Kidney capillary endothelial cell (primary cell): ENCODE measurements around the gene MGLL.

Source experiments
- DNase-seq: peaks from one replicate; pipeline ENCODE4 v3.0.0-alpha.2; 2018; ENCODE audit warnings: low spot score

MGLL gene

DNA sequence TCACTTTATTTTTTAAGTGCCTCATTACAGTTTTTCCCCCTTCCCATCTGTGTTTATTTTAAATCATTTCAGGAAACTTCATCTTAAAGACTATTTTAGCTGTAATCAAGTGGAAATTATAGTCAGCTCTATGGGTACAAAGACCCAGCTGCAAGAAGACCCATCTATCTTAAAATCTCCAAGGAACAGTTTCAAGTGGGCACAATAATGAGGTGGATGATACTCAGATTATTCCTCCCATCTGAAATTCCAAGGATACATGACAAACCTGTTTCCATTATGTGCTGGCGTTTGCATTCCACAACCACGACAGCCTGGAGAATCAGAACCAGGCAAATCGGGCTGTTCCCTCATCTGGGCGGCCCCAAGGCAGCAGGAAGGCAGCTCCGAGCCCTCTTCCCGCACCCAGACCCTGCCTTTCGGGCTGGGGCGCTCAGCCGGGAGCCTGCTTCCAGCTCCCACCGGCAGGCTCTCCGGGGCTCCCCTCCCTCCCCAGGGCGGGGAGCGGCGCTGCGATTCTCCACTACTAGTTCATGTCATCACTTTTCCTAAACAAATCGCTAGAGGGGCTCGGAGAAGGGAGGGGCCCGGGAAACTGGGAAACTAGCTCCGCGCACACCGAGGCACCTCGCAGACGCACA, at the start of gene MGLL:
TSS of gene MGLL (minus strand) at position 475 of the 641 bp plus-strand sequence. CDS start at position 278, 197 bp downstream.
- no peak for DNase-seq

DNA sequence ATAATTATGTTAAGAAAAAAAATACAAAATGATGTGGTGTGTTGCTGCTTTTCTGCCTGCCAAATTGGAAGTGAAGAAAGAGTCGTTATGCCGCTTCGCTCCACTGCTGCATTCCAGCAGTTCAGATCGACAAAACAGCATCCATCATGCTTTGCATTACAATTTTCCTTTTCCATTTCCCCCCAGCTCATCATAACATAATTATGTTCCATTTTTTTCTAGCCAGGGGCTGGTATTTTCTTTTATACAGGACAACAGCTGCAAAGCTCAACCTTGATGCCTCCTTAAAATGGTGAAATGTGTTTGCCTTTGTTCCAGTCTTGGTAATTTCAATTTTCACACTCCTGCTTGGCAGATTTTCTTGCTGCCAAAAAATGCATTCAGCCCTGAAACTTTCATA, 47.8 kb upstream of the MGLL start:
- DNase-seq = no peak

DNA sequence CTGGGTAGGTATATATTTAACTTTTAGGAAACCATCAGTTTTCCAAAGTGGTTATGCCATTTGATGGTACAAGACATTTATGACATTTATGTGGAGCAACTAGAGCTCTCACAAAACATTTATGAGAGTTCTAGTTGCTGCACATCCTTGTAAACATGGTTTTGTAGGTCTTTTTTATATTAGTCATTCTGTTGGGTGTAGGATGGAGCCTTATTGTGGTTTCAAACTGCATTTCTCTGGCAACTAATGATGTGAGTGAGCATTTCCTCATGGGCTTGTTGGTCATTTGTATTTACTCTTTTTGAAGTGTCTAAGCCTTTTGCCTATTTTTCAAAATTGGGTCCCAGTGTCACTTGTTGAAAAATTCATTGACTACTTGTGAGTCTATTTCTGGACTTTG, 45.7 kb upstream of the MGLL start:
- no peak for DNase-seq

DNA sequence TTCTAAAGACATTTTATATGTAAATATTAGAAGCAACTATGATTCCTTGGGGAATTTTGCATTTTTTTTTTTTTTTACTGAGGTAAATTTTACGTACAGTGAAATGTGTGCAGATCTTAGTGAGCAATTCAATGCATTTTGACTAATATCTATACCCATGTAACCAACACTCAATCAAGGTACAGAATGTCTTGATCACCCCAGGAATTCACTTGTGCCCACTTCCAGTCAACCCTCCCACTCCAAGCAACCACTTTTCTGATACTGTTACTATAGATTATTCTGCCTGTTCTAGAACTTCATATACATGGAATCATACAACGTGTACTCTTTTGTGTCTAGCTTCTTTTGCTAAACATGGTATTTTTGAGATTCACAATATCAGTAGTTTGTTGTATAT, 45.1 kb upstream of the MGLL start:
- DNase-seq = no peak

DNA sequence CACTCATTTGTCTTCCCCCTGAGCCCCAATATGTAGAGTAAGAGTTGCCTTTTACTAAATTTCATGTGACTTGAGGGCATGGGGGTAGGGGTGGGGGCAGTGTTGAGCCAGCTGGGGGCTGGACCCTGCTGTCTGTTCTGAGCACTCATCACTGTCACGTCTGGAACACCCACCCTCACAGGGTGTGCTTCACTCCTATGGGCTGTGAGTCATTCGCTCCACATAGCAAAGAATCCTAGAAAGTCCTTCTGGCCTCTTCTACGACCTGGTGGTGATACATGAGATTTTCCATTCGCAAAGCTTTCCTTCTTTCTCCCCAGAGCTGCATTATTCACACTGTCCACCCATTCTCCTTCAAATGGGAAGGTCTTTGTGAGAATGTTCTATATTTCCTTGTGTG, 43.6 kb upstream of the MGLL start:
- DNase-seq = no peak

DNA sequence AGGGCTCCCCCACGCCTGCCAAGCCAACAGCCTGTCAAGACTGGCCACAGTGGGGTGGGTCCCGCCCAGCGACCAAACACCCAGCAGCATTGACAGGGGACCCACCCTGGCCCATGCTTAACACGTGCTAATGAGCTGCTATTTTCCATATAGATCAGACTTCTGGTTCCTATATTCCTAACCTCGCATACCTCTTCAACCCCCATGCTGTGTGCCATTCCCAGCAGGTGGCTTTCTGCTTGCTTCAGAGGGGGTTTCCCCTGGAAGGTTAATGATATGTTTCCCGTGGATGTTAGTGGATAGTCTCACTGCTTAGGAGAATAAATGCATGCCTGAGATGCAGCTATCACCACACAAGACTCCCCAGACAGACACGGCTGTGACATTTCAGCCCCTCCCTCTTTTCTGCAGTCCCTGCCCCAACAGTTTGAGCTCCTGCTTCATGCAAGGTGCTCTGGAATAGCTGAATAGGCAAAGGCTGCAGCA, 37.9 kb upstream of the MGLL start:
- no peak for DNase-seq

DNA sequence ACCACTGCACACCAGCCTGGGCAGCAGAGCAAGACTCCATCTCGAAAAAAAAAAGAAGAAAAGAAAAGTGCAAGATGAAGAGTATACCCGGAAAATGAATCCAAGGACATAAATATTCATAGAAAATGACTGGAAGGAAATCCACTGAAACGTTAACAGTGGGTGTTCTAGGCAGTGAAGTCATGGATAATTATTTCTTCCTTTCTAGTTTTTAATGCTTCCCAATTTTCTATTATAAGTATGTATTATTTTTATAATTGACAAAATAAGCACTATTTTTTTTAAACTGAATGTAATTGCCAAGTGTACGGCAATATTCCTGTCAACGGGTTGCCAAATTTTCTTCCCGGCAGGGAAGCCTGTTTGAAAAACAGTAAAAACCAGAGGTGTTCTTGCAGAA, 37.4 kb upstream of the MGLL start:
- no peak for DNase-seq

DNA sequence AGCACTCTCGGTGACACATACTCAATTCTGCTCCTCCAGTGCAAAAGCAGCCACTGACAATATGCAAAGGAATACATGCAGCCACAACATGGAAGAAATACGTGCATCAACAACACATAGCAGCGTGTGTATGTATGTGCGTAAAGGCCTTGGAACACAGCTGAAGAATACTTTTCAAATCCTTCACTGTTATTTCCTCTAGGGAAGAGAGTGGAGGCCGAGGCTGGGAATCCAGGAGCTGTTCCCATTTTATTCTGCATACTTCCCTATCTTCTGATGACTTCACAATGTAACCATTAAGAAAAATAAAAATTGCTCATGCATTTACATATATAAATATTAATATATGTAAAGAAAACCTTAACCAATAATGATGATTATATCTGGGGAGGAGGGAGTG, 36.6 kb upstream of the MGLL start:
- DNase-seq = no peak

DNA sequence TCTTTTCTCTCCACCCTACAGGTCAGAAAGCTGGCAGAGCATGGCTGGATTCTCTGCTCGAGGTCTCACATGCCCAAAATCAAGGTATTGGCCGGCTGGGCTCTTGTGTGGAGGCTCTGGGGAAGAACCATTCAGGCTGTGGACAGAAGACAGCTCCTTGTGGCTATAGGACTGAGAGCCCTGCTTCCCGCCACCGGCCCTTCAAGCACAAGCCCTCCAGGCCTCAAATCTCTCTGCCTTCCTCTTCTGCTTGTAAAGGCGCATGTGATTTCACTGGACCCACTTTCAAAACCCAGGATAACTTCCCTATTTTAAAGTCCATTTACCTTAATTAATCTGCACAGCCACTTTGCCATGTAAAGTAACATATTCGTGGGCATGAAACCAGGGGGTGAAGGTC, 36.2 kb upstream of the MGLL start:
- DNase-seq = no peak

DNA sequence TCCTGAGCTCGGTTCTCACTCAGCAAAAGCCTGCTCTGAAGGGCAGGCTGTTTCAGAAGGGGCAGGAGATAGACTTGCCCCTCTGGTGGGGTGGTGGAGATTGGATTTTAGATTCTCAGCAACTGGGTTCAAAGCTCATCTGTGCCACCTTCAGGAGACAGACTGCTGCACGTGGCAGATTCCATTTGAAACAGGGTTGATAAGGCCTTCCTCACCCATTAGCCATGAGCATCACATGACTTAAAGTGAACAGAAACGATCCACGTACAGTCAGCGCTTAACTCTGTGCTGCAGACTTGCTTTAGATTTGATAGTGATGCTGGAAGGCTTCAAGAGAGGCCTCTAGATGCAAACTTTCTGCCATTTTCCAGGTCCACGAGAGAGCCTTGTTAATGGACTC, 35.0 kb upstream of the MGLL start:
- no peak for DNase-seq

DNA sequence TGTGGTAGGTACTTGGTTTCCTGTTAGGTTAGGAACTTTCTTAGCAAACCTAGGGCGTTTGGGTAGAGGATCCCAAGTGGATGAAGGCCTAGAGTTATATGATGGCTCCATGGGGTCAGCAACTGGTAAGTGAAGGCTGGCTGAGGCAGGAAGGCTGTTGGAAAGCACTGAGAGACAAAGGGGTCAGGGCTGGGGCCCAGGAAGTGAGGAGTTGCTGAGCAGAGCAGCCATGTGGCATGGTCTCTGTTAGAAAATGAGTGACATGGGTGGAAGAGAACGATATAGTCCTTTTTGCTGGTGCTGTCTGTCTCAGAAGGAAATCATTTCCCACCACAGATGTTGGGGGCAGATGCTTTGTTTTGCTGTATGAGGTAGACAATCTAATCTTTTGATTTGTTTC, 34.5 kb upstream of the MGLL start:
- no peak for DNase-seq

DNA sequence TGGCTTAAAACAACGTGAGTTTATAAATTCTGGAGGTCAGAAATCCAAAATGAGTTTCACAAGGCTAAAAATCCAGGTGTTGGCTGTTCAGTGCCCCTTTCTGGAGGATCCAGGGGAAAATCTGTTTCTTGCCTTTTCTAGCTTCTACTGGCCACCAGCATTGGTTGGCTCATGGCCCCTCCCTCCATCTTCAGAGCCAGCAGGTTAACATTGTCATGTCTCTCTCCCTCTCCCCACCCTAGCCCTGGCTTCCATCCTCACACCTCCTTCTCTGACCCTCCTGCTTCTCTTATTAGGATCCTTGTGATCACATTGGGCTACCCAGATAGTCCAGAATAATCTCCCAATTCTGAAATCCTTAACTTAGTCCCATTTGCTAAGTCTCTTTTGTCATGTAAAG, 32.9 kb upstream of the MGLL start:
- DNase-seq = no peak

DNA sequence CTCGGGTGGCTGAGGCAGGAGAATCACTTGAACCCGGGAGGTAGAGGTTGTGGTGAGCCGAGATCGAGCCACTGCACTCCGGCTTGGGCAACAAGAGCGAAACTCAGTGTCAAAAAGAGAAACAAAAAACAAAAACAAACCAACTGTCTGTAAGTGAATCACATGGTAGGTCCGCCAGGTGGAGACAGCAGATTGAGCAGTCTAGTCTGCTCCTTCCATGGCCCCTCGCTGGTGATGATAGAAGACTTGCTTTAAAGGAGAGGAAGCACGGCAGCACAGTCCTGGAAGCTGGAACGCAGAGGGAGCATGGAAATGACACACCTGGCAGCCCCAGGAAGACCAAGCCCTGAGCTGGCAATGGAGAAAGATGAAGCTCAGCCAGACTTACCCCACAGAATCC, 31.4 kb upstream of the MGLL start:
- DNase-seq = no peak

DNA sequence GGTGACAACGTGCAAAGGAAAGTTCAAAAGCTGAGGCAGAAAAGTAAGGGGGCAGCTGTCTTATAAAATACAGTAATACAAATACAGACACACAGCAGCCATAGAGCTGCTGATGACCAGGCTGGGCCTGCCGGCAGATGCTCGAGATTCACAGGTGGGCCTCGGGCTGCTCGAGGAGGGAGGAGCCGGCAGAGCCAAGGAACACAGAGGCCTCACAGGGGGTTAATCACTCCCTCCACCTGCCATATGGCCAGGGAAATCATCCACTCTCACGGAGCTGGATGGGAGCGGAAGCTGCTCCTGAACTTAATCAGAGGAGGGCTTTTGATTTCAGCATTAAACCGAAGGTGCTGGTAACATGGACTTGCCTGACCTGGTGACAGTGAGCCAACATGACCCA, 29.6 kb upstream of the MGLL start:
- DNase-seq = no peak

DNA sequence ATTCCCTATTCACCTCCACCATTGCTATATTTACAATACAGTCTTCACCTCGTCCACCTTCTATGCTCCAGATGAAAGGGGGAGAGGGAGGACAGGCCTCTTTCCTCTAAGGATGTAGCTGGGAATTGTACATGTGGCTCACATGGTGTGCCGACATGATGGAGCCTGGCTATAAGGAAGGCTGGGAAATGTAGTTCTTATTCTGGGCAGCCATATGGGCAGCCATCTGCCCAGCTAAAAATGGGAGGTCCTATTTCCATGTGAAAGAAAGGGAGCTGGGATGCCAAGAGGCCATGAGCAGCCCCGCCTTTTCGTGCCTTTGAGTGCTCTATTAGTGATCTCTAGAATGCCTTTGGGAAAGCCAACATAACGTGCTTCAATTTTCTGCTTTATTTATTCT, 27.1 kb upstream of the MGLL start:
- no peak for DNase-seq

DNA sequence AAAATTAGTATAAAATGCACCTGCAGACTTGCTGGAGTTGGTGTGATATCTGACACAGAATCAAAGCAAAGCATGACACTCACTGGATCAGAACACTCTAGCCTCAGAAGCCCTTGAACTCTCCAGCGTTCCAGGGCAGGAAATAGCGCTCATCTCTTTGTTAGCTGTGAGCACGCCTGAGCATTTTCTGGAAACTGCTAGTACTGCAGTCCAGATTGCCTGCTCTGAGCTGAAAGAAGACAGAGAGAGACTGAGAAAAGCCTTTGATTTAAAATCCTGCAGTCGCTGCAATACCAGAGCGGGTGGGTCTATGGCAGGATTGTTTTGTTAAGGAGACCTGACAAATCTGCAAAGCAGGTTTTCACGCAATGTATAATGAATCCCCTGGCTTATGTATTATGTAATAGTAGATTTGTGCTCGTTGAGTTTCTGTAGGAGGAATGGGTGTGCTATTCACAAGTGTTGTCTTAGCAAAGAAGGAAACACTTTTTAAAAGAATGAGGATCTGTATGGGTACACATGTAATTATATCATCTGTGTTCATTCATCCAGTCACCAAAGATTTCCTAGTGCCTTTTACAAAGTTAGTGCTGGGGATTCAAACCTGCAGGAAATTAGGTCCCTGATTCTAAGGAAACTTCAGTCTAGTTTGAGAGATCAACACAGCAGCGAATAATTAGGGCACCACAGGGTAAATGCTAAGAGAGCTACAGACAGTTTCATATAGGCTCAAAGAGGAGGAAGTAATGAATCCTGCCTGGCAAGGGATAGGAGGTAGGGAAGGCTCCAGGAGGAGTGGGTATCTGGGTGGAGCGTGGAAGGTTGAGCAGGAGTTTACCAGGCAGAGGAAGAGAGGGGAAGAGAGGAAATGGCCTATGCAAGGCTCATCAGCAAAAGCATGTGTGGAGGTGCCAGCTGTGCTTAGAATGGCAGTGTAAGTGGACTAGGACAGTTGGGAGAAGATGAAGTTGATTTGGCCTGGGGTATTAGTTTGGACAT, 26.1 kb upstream of the MGLL start:
- peak; percentile 24 for DNase-seq

DNA sequence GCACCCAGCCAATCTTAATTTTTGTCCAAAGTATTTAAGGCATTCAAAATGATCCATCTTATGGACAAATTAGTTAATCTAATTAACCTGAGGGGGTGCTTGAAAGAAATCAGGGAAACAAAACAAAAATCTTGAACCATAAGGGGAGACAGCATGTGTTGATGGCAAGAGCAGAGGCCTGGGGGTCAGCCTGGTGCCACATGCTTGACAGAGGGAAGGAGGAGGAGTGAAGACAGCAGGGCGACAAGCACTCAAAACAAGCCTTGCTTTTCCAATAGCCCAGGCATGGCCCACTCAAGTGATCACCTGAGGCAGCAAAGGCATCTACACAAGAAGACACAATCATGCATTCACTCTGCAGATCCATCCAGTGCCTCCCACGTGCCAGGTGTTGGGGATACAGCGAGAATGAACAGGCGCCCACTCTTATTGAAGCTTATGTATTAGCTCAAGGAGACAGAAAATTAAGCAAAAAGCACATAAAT, 25.0 kb upstream of the MGLL start:
- no peak for DNase-seq

DNA sequence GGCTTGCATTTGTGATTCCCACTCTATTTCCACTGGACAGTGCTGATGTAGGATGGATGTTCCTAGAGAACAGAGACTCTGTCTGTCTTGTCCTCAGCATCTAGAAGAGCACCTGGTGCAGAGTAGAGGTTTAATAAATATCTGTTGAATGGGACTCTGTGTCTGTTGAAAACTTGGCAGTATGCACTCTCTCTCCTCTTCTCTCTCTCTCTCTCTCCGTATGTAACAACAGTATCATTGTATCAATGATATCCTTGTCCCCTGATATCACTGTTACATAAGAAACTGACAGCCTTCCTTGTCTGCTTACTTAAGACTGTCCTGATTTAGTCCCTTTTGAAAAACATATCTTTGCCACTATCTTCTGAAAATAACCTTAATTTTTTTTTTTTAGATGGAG, 24.3 kb upstream of the MGLL start:
- DNase-seq = no peak

DNA sequence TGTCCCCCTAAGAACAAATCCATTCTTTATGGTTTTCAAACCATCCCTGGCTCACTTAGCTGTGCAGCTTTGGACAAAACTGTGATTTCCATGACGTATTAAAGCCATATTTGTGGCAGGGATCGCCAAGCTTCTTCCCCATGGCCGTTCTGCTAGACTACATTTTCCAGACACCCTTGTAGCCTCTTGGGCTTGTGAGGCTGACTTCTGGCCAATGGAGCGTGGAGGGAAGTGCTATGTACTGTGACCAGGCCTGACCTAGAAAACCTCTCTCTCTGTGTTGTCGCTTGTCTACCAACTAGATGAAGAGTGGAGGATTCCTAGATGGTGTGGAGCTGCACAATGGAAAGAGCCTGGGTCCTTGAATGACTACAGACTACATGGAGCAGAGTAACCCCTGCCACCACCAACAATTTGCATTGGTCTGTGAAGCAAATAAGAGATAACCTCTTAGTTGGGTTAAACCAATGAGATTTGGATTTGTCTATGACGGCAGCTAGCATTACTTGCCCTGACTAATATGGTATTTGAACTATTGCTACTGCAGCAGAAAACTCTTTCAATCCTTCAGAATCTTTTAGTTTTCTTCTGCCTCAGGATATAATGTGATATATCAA, 22.1 kb upstream of the MGLL start:
- DNase-seq = no peak

DNA sequence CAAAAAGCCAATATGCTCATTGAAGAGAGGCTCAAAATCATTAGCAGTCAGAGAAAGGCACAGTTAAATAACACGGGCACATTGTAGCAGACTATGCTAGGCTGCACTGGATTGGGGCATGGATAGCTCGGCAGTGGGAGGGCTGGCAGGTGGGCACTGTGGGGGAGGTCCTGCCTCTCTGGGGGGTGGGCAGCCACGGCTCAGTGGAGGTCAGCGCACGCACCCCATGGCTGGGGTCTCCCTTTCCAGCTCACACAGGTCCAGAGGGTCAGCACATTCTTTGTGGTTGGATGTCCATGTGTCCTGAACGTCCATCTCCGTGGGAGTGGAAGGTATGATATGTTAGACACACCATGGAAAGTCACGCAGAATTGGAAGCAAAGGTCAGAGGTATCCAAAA, 18.4 kb upstream of the MGLL start:
- DNase-seq = no peak

DNA sequence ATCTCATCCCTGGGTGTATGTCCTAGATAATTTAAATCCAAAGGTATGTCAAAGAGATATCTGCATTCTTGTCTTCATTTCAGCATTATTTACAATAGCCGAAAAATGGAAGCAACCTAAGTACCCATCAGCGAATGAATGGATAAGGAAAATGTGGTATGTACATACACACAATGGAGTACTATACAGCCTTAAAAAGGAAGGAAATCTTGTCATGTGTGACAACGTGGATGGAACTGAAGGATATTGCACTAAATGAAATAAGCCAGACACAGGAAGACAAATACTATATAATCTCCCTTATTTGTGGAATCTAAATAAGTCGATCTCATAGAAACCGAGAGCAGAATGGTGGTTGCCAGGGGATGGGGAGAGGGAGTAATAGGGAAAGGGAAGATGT, 16.8 kb upstream of the MGLL start:
- no peak for DNase-seq

DNA sequence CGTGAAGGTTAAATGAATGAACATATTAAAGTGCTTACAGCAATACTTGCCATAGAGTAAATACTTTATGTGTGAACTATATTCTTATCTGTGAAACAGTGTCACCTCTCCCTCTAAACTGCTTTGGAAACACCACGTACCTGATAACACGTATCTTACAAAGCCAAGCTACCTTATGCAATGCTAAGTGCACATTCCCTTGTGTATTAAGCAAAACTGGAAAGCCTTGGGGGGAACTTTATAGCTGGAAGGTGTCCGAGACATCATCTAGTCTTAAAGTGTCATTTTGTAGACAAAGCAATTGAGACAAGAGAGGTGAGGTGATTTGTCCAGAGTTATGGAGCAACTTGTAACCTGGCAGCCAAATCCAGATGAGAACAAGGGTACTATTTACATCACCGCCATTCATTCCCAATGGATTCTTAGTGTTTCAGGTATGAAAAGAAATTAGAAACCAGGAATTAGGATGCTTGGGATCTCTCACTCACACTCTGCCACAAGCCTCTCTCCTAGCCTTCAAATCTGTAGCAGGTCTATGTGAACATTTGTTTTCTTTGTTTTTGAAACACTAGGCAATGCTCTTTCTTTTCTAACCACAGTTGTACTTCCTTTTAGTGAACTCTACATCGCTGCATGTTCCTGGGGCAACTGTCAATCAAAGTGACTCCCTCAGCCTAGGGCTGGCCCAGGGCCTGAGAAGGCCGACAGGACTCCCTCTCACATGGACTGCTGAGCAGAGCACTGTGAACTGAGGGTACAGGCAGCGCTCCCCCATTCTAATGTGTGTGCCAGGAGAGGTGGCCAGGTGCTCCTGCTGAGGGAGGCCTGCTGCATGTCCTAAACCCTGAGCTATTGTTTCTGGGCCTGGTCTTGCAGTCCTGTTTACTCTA, 13.9 kb upstream of the MGLL start:
- DNase-seq = no peak
